Uterus (tissue), 4 donors: ENCODE data around the gene LLCFC1. TPM values are rescaled to one million over a fixed set of nuclear protein-coding genes. Genes with fewer than 3 reads are reported as not detected.

Experiments used
- DNase-seq, 2 donors: peaks; one replicate each; pipeline ENCODE4 v3.0.0-alpha.2; 2019 to 2020
- H3K27ac ChIP-seq, 2 donors: fragments of 200-600 bp; sonication (generic); 1 replicate in 1 of 2; 2 replicates in 1 of 2; pipeline ENCODE4 v1.5.1; 2016 to 2018
- H3K27me3 ChIP-seq, 2 donors: fragments of 200-600 bp; sonication (generic); one replicate each; pipeline ENCODE4 v1.5.1; 2018 to 2019; ENCODE audit warnings: control low read depth in 1 of 2
- H3K36me3 ChIP-seq, 2 donors: fragments of 200-600 bp; sonication (generic); one replicate each; pipeline ENCODE4 v1.5.1; 2019; ENCODE audit warnings: control low read depth in 1 of 2
- H3K4me1 ChIP-seq, 2 donors: fragments of 200-600 bp; sonication (generic); one replicate each; pipeline ENCODE4 v1.5.1; 2018 to 2019; ENCODE audit warnings: control low read depth in 1 of 2
- H3K4me3 ChIP-seq, 2 donors: fragments of 200-600 bp; sonication (generic); 1 replicate in 1 of 2; 2 replicates in 1 of 2; pipeline ENCODE4 v1.5.1; 2018 to 2019; ENCODE audit warnings: mild to moderate bottlenecking in 1 of 2
- H3K9me3 ChIP-seq, 2 donors: fragments of 200-600 bp; sonication (generic); one replicate each; pipeline ENCODE4 v1.5.1; 2019; ENCODE audit warnings: control low read depth in 1 of 2
- CTCF ChIP-seq, 4 experiments: fragments of 200-600 bp in 2 of 4; fragments of 450-650 bp in 2 of 4; sonication (generic) in 2 of 4; IDR thresholded peaks; one replicate each; pipeline ENCODE4 v1.5.1; 2016 to 2019; ENCODE audit warnings: antibody characterized with exemption in 4 of 4, mild to moderate bottlenecking in 2 of 4, moderate library complexity in 1 of 4
- POLR2A ChIP-seq, 2 donors: fragments of 450-650 bp; IDR thresholded peaks; one replicate each; pipeline ENCODE4 v1.6.1; 2016; ENCODE audit warnings: antibody characterized with exemption in 2 of 2, mild to moderate bottlenecking in 1 of 2, moderate library complexity in 1 of 2
- intact Hi-C: fragments of 100-400 bp; cut with DNase I; formaldehyde crosslinking; loops from one replicate; pipeline ENCODE4 v1.15.1; 2023; ENCODE audit warnings: low total_unique reads
- total RNA-seq, 4 donors: library from RNA; depleted of rRNA in 3 of 4; stranded (reverse); fragments of >200 nt in 3 of 4; gene quantifications; one replicate each; pipeline versions ENCODE4 v1.1.0 to v1.2.4, GENCODE V29; 2014 to 2023
- donor health status: DM: yes; HTN: yes; CAD: no.

The LLCFC1 gene
- total RNA-seq, 4 donors from 2014 or later, result not detected

- no peak overlapping the region for H3K4me3 ChIP-seq
- H3K27me3 ChIP-seq, result no peaks in the 10 kb centered on the region
- TF ChIP-seq POLR2A (IDR thresholded peaks at IDR 0.05) (no peak), CTCF (IDR thresholded peaks at IDR 0.05) (no peak)
- H3K36me3 ChIP-seq, result no peaks in the 10 kb centered on the region
- H3K9me3 ChIP-seq, result no peaks in the 10 kb centered on the region
- intact Hi-C loops, result no loop called here
- DNase-seq, result no peak
- no peaks in the 10 kb centered on the region for H3K4me1 ChIP-seq
- no peak overlapping the region for H3K27ac ChIP-seq
These were observed 20.4 kb upstream of the LLCFC1 start for GRCh38 chr7:142918901-142919300.

DNA sequence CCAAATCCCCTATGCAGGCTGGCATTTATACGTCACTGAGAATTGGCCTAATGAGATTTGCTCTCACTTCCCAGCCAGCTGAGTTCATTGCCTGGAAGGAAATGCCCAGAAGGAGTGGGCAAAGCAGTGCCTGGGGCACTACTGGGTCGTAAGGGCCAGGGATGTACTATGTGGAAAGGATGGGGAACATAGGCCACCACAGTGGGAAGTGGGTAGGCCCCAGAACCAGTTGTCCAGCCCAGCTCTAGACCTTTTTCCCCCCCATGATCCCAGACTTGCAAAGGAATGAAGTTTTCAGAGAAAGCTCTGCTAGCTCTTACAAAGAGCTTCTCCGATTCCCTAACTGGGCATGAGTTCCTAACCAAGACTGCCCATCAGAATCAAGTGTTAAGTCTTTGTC is 19.6 kb upstream of the LLCFC1 start:
- TF ChIP-seq POLR2A (IDR thresholded peaks at IDR 0.05) (no peak), CTCF (IDR thresholded peaks at IDR 0.05) (no peak)
- H3K27me3 ChIP-seq, result no peaks in the 10 kb centered on the region
- no peak for DNase-seq
- no peak overlapping the region for H3K4me3 ChIP-seq
- no peaks in the 10 kb centered on the region for H3K9me3 ChIP-seq
- no peaks in the 10 kb centered on the region for H3K4me1 ChIP-seq
- no peak overlapping the region for H3K27ac ChIP-seq
- H3K36me3 ChIP-seq, result no peaks in the 10 kb centered on the region
- intact Hi-C loops, result no loop called here

GRCh38 chr7:142923391-142923790 is 15.9 kb upstream of the LLCFC1 start:
- DNase-seq, result no peak
- no peak overlapping the region for H3K27ac ChIP-seq
- H3K27me3 ChIP-seq, result no peaks in the 10 kb centered on the region
- TF ChIP-seq CTCF (IDR thresholded peaks at IDR 0.05) (no peak), POLR2A (IDR thresholded peaks at IDR 0.05) (no peak)
- no peaks in the 10 kb centered on the region for H3K9me3 ChIP-seq
- H3K4me1 ChIP-seq, result no peaks in the 10 kb centered on the region
- H3K36me3 ChIP-seq, result no peaks in the 10 kb centered on the region
- no peak overlapping the region for H3K4me3 ChIP-seq
- intact Hi-C loops, result no loop called here

GRCh38 chr7:142925413-142925812 is 13.9 kb upstream of the LLCFC1 start:
- TF ChIP-seq POLR2A (IDR thresholded peaks at IDR 0.05) (no peak), CTCF (IDR thresholded peaks at IDR 0.05) (no peak)
- Histone ChIP-seq H3K9me3 (no peaks in the 10 kb centered on the region), H3K4me1 (no peaks in the 10 kb centered on the region), H3K36me3 (no peaks in the 10 kb centered on the region), H3K27ac (no peak overlapping the region), H3K27me3 (no peaks in the 10 kb centered on the region), H3K4me3 (no peak overlapping the region)
- DNase-seq, result no peak
- intact Hi-C loops, result no loop called here

- H3K9me3 ChIP-seq, result no peaks in the 10 kb centered on the region
- no peak overlapping the region for H3K4me3 ChIP-seq
- no peaks in the 10 kb centered on the region for H3K36me3 ChIP-seq
- H3K27me3 ChIP-seq, result no peaks in the 10 kb centered on the region
- H3K27ac ChIP-seq, result no peak overlapping the region
- no peaks in the 10 kb centered on the region for H3K4me1 ChIP-seq
- no peak for DNase-seq
- intact Hi-C loops, result no loop called here
- TF ChIP-seq CTCF (IDR thresholded peaks at IDR 0.05), result no peak
- no peak for TF ChIP-seq POLR2A (IDR thresholded peaks at IDR 0.05)
These were observed 12.1 kb upstream of the LLCFC1 start for GRCh38 chr7:142927085-142927745.
